Mammary epithelial cell (primary cell): ENCODE data around the gene GRP.

Experiments
- CTCF ChIP-seq, 2 donors: IDR thresholded peaks in 1 of 2; conservative IDR thresholded peaks in 1 of 2; 2 replicates each; pipeline ENCODE4 v1.5.1; 2011 to 2012; ENCODE audit warnings: inconsistent platforms in 2 of 2, low read length in 2 of 2, mild to moderate bottlenecking in 2 of 2, control low read depth in 1 of 2, low read depth in 1 of 2; ENCODE audit not compliant: insufficient read depth in 1 of 2; ENCODE audit errors: extremely low read depth in 1 of 2
- EZH2 ChIP-seq: IDR thresholded peaks from 2 replicates; pipeline ENCODE4 v1.6.1; 2012; ENCODE audit warnings: low read length, inconsistent platforms, borderline replicate concordance

GRCh38 chr18:59272221-59272888 is 52.4 kb downstream of the GRP start:
- TF ChIP-seq CTCF (conservative IDR thresholded peaks at IDR 0.05 in 1 of 2, IDR thresholded peaks at IDR 0.05 in 1 of 2; ENCODE audit: extremely low read depth in 1 of 2, insufficient read depth in 1 of 2, low read depth in 1 of 2, low read length in 2 of 2) (no peak), EZH2 (peak; percentile 97)
